ENCODE results near the gene NEMP1. TPM values are rescaled to one million over a fixed set of nuclear protein-coding genes. Genes with fewer than 3 reads are reported as not detected.

Gene NEMP1
- total and polyA plus RNA-seq, 10 donors = 4.5 to 17.1 (median 13.6) TPM

DNA sequence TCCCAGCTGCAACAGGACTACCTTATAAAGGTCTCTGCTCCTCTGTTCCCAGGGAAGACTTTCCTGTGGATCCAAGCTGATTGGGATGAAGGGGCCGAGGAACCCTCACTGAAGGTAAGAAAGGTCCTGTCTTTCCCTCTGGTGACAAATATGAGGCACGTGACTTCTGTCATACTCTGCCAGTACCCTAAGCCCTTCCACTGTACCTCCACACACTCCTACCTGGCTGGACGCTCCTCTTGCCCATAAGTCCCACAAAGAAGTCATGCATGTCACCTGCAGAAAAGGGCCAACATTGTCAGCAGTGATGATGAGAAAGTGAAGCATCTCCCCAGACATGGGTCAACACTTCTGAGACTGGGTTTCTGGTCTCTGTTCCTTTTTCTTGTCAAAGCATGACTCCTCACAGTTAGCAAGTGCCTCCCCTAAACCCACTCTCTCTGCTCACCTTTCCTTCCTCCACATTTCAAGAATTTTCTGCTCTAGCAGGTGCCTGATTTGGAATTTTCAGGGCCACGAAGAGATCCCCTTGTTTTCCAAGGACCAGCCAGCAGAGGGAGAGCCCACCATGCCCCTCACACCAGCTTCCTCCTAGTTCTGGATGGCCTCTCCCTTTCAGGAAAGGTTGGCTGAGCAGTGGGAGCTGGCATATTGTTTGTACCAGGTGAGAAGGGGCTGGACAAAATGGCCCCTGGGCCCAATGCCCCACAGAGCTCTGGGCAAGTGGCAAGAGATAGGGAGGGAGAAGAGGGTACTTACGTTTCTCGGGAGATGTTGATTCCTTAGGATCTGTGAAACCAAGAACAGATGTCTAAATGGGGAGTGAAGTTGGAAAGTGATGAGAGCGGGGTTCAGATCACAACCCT, 65.8 kb downstream of the NEMP1 start:
- Histone ChIP-seq H3K4me3 (no peak overlapping the region), H3K4me1 (peaks cover 5 to 35% (median 12%) of the 10 kb centered on the region in 6 donors), H3K36me3 (no peaks in the 10 kb centered on the region), H3K27ac (no peak overlapping the region), H3K9me3 (no peaks in the 10 kb centered on the region), H3K27me3 (replicated peaks in 1 of 7) (peaks cover 0 to 13% (median 0%) of the 10 kb centered on the region in 7 donors)
- no peak for DNase-seq
- no peak for TF ChIP-seq POLR2AphosphoS5 (IDR thresholded peaks at IDR 0.05)
- no peak for TF ChIP-seq POLR2A (IDR thresholded peaks at IDR 0.05)
- no peak for TF ChIP-seq CTCF (IDR thresholded peaks at IDR 0.05 in 8 of 11, conservative IDR thresholded peaks at IDR 0.05 in 3 of 11)
- intact Hi-C loops (cut with DNase I; ENCODE audit: low total_unique reads) = no loop called here
- WGBS, 5 donors = 76 to 85% (median 82%) methylated on average over 7 of the region's 7 CpGs

GRCh38 chr12:57011438-57012424, 66.9 kb downstream of the NEMP1 start:
- no peak for DNase-seq
- H3K27ac ChIP-seq = peak overlapping the region in 1 of 8 donors; percentile 38
- H3K36me3 ChIP-seq = no peaks in the 10 kb centered on the region
- H3K9me3 ChIP-seq = no peaks in the 10 kb centered on the region
- H3K4me1 ChIP-seq = peaks cover 12 to 46% (median 23%) of the 10 kb centered on the region in 6 donors
- 75 to 82% (median 78%) methylated on average over 12 of the region's 12 CpGs for WGBS, 5 donors
- H3K27me3 ChIP-seq (replicated peaks in 1 of 7) = peaks cover 0 to 13% (median 0%) of the 10 kb centered on the region in 7 donors
- no peak overlapping the region for H3K4me3 ChIP-seq
- TF ChIP-seq POLR2A (IDR thresholded peaks at IDR 0.05) (no peak), POLR2AphosphoS5 (IDR thresholded peaks at IDR 0.05) (no peak), CTCF (IDR thresholded peaks at IDR 0.05 in 8 of 11, conservative IDR thresholded peaks at IDR 0.05 in 3 of 11) (no peak)
- intact Hi-C loops (cut with DNase I; ENCODE audit: low total_unique reads) = no loop called here

DNA sequence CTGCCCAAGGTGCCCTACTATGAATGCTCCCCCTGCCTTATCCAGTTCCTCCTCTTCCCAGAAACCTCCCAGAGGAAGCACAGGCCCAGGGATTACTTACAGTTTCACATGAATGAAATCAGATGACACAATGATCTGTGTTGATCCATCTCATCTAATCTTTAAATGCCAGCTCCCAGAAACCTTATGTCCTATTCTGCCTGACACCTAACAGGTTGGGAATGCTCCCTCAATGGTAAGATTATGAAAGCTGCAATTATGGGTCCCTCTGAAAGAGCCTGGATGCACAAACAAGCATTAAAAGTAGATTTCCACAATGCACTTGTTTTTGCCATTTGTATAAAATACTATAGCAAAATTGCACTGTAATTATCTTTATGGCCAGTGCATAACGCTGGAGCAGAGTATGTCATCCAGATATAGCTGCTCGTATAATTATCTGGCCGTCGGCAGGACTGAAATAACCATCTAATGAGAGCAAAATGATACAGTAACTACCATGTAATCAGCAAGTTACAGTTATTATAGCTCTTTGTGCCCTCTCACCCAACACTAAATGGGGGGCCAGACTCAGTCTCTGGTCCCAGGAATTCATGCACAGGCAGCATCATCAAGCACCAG, 67.9 kb downstream of the NEMP1 start:
- no peak for DNase-seq
- peak overlapping the region in 1 of 8 donors; percentile 38 for H3K27ac ChIP-seq

More for the DNA sequence above, 67.9 kb downstream of the NEMP1 start:
- 87 to 95% (median 94%) methylated on average over 4 of the region's 4 CpGs for WGBS, 5 donors
- Histone ChIP-seq H3K4me1 (peaks cover 13 to 52% (median 27%) of the 10 kb centered on the region in 6 donors), H3K27me3 (replicated peaks in 1 of 7) (peaks cover 0 to 5% (median 0%) of the 10 kb centered on the region in 7 donors), H3K36me3 (no peaks in the 10 kb centered on the region), H3K4me3 (no peak overlapping the region), H3K9me3 (no peaks in the 10 kb centered on the region)
- TF ChIP-seq POLR2A (IDR thresholded peaks at IDR 0.05) (no peak), POLR2AphosphoS5 (IDR thresholded peaks at IDR 0.05) (no peak), CTCF (IDR thresholded peaks at IDR 0.05 in 8 of 11, conservative IDR thresholded peaks at IDR 0.05 in 3 of 11) (no peak)
- intact Hi-C loops (cut with DNase I; ENCODE audit: low total_unique reads) = no loop called here
